Neural cell (in vitro differentiated cells): ENCODE results near the gene NEK10.

Experiments used
- CTCF ChIP-seq: fragments of 450-650 bp; IDR thresholded peaks from 2 replicates; pipeline ENCODE4 v1.5.1; 2014; ENCODE audit warnings: antibody characterized with exemption, mild to moderate bottlenecking, moderate library complexity; ENCODE audit not compliant: poor library complexity, severe bottlenecking
- MXI1 ChIP-seq: fragments of 450-650 bp; conservative IDR thresholded peaks from 2 replicates; pipeline ENCODE4 v1.6.1; 2014; ENCODE audit warnings: antibody characterized with exemption, mild to moderate bottlenecking; ENCODE audit not compliant: poor library complexity, severe bottlenecking

- no peak for TF ChIP-seq CTCF
- no peak for TF ChIP-seq MXI1
Measured at GRCh38 chr3:27333843-27334242, 35.3 kb downstream of the NEK10 start.
